NT2/D1 (cell line): ENCODE data around the gene RPP21.

Source experiments
- YY1 ChIP-seq: IDR thresholded peaks from 2 replicates; pipeline ENCODE4 v1.6.1; 2011; ENCODE audit not compliant: insufficient read length, insufficient read depth
- ZNF274 ChIP-seq: IDR thresholded peaks from 2 replicates; pipeline ENCODE4 v1.6.1; 2011; ENCODE audit warnings: mild to moderate bottlenecking, low read depth, low read length

DNA sequence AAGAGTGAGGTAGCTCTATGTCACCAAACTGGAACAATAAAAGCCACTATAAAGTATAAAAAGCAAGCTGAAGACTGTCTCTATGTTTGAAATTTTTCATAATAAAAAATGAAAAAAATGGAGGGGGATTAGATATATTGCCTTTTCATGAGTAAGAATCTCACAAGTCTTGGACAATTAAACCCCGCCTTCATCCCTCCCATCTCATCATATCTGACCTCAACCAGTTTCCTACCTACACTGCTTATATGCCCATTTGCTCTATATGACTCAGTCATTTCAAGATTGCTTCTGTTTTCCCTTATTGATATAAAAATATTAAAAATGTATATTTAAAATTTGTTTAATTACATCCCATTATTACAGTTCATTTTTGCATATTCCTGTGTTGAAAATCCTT lies 21.1 kb upstream of the RPP21 start:
- no peak for TF ChIP-seq YY1
- TF ChIP-seq ZNF274 = no peak
